HUDEP-2 (cell line): ENCODE results near the gene INTS14.

Experiments
- DNase-seq, 76 experiments: peaks; one replicate each; lab custom pipeline; 2025; ENCODE audit not compliant: unreplicated experiment in 76 of 76; lab: John Stamatoyannopoulos, UW

The INTS14 gene

DNA sequence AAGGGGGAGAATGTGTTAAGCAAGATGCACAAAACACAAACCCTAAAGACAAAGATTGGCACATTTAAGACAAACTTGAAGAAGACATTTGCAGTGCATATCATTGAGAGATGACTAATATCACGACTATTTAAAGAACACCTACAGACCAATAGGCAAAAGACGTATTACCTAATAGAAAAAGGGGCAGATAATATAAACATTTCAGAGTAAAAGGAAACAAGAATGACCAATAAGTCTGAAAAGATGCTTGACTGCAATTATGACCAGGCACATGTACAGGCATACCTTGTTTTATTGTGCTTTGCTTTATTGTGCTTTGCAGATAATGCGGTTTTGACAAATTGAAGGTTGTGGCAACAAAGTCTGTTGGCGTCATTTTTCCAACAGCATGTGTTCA, 75.7 kb downstream of the INTS14 start:
- DNase-seq: no peak

- DNase-seq: no peak
These were observed 77.7 kb downstream of the INTS14 start for GRCh38 chr15:65533057-65533756.

GRCh38 chr15:65532738-65533051, 78.2 kb downstream of the INTS14 start:
- peak in 2 of 76 experiments; percentile 17 to 26 for DNase-seq

DNA sequence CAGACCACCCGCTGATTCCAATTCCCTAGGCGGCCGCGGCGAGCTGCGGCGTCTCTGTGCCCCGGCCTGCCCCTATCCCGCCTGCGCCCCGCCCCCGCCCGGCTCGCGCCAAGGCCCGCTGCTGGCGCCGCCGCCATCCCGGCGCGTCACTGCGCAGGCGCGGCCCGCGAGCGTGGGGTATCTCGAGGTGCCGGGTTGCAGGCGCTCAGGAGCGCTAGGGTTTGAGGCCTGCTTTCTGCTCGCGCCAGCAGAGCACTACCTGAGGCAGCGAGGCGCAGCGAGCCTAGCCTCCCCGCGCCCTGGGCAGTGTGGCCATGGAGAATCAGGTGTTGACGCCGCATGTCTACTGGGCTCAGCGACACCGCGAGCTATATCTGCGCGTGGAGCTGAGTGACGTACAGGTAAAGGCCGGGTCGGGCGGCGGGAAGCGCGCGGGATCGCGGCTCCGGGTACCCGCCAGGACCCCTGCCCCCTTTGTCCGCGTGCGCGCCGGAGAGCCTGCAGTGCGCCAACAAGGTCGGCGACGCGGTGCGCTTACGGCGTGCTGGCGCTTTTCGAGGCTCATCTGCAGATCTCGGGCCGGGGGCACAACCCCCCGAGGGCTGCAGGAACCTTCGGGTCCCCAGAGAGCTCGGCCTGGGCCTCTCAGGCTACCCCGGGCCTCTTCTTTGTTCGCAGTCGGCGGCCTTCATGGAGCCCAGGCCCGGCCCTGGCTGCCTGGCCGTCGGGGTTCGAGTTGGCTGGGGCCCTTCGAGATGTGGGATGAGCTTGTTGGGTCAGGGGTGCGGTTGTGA, 80.4 kb downstream of the INTS14 start, which contains the start of gene HACD3:
TSS of gene HACD3 (plus strand) at position 146 of the 794 bp plus-strand sequence. CDS start at position 315, 169 bp downstream.
- DNase-seq: peak in 73 of 76 experiments; percentile 12 to 91 (median 77)

DNA sequence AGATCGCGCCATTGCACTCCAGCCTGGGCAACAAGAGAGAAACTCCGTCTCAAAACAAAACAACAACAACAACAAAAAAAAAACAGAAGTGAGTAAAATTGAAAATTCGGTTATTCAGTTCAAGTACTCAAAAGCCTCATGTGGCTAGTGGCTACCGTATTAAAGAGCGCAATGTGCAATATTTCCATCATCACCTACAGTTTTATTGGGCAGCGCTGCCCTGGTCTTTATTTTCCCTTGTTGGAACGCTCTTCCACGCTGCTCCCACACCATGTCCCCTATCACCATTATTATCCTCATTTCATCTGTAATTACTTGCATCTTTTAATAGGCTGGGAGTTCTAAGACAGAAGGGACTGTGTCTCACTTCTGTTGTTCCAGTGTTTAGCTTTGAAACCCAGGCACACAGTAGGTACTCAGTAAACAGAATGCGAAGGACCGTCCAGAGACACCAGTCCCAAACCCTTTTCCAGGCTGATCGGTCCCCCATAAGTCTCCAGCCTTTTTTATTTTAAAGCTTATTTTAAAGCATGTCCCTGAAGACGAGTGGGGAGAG, 81.1 kb downstream of the INTS14 start:
- no peak for DNase-seq
